NCI-H345 (cell line): ENCODE data around the gene HDAC11.

Experiments used
- DNase-seq: peaks from one replicate; lab custom pipeline; 2025; lab: John Stamatoyannopoulos, UW

HDAC11 gene

GRCh38 chr3:13525827-13526625 is 45.9 kb downstream of the HDAC11 start:
- no peak for DNase-seq

- DNase-seq, result no peak
Observed at GRCh38 chr3:13526626-13526949, 46.5 kb downstream of the HDAC11 start.

- DNase-seq, result no peak
Observed at GRCh38 chr3:13528217-13528867, 48.2 kb downstream of the HDAC11 start.

- DNase-seq, result no peak
Observed at GRCh38 chr3:13529196-13530112, 49.3 kb downstream of the HDAC11 start.

- no peak for DNase-seq
Observed at GRCh38 chr3:13530241-13531009, 50.3 kb downstream of the HDAC11 start.

GRCh38 chr3:13532085-13532484 is 52.0 kb downstream of the HDAC11 start:
- no peak for DNase-seq

GRCh38 chr3:13532631-13533030 is 52.5 kb downstream of the HDAC11 start:
- no peak for DNase-seq

GRCh38 chr3:13533885-13534301 is 53.8 kb downstream of the HDAC11 start:
- DNase-seq, result no peak

- no peak for DNase-seq
Observed at GRCh38 chr3:13535526-13535875, 55.4 kb downstream of the HDAC11 start.

GRCh38 chr3:13535905-13536304 is 55.8 kb downstream of the HDAC11 start:
- no peak for DNase-seq

- DNase-seq, result no peak
Observed at GRCh38 chr3:13536432-13536831, 56.3 kb downstream of the HDAC11 start.

- DNase-seq, result no peak
Observed at GRCh38 chr3:13536832-13537231, 56.7 kb downstream of the HDAC11 start.

- no peak for DNase-seq
Observed at GRCh38 chr3:13537244-13537908, 57.3 kb downstream of the HDAC11 start.

- no peak for DNase-seq
Observed at GRCh38 chr3:13537909-13538296, 57.8 kb downstream of the HDAC11 start.

- DNase-seq, result no peak
Observed at GRCh38 chr3:13538520-13539291, 58.6 kb downstream of the HDAC11 start.

- no peak for DNase-seq
Observed at GRCh38 chr3:13539292-13539638, 59.2 kb downstream of the HDAC11 start.

- DNase-seq, result no peak
Observed at GRCh38 chr3:13539671-13540070, 59.6 kb downstream of the HDAC11 start.

GRCh38 chr3:13540297-13540995 is 60.3 kb downstream of the HDAC11 start:
- no peak for DNase-seq

- DNase-seq, result no peak
Observed at GRCh38 chr3:13541691-13542090, 61.6 kb downstream of the HDAC11 start.

- no peak for DNase-seq
Observed at GRCh38 chr3:13542142-13542541, 62.0 kb downstream of the HDAC11 start.
